A549 (cell line): ENCODE measurements around the gene FXYD7.

Experiments
- HOXA7 ChIP-seq: fragments of 250-450 bp; sonication (Bioruptor Pico); IDR thresholded peaks from 2 replicates; pipeline ENCODE4 v1.5.0; 2020; ENCODE audit warnings: mild to moderate bottlenecking, moderate library complexity
- MAFK ChIP-seq: fragments of 450-650 bp; IDR thresholded peaks from 2 replicates; pipeline ENCODE4 v1.6.1; 2014; ENCODE audit not compliant: partially characterized antibody
- TF ChIP-seq, protein P1 (sequence below): fragments of >200 bp; sonication (Bioruptor Twin); formaldehyde crosslinking; IDR thresholded peaks from 3 replicates; pipeline ENCODE4 v1.5.1; 2016
- TF ChIP-seq, protein P2 (sequence below): fragments of 200-600 bp; sonication (generic); IDR thresholded peaks from 2 replicates; pipeline ENCODE4 v1.6.1; 2016; ENCODE audit warnings: antibody characterized with exemption, mild to moderate bottlenecking, moderate library complexity

DNA sequence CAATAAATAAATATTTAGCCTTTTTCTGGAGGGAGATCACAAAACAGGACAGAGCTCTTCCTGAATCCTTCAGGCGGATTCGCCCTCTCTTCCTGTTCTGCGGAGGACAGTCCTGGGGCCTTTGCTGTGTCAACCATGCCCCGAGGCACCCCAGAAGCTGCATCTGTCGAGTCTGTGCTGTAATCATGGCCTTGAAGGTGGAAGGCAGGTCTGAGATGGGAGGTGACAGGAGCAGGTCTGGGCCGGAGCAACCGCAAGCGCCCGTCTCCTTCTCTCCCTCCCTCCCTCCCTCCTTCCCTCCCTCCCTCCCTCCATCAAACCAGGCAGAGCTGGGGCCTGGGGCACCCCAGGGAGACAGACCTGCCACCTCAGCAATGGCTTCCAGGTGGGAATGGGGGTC, 32.1 kb upstream of the FXYD7 start:
- TF ChIP-seq, protein P1, sequence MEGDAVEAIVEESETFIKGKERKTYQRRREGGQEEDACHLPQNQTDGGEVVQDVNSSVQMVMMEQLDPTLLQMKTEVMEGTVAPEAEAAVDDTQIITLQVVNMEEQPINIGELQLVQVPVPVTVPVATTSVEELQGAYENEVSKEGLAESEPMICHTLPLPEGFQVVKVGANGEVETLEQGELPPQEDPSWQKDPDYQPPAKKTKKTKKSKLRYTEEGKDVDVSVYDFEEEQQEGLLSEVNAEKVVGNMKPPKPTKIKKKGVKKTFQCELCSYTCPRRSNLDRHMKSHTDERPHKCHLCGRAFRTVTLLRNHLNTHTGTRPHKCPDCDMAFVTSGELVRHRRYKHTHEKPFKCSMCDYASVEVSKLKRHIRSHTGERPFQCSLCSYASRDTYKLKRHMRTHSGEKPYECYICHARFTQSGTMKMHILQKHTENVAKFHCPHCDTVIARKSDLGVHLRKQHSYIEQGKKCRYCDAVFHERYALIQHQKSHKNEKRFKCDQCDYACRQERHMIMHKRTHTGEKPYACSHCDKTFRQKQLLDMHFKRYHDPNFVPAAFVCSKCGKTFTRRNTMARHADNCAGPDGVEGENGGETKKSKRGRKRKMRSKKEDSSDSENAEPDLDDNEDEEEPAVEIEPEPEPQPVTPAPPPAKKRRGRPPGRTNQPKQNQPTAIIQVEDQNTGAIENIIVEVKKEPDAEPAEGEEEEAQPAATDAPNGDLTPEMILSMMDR = no peak
- no peak for TF ChIP-seq MAFK
- TF ChIP-seq HOXA7 = no peak
- TF ChIP-seq, protein P2, sequence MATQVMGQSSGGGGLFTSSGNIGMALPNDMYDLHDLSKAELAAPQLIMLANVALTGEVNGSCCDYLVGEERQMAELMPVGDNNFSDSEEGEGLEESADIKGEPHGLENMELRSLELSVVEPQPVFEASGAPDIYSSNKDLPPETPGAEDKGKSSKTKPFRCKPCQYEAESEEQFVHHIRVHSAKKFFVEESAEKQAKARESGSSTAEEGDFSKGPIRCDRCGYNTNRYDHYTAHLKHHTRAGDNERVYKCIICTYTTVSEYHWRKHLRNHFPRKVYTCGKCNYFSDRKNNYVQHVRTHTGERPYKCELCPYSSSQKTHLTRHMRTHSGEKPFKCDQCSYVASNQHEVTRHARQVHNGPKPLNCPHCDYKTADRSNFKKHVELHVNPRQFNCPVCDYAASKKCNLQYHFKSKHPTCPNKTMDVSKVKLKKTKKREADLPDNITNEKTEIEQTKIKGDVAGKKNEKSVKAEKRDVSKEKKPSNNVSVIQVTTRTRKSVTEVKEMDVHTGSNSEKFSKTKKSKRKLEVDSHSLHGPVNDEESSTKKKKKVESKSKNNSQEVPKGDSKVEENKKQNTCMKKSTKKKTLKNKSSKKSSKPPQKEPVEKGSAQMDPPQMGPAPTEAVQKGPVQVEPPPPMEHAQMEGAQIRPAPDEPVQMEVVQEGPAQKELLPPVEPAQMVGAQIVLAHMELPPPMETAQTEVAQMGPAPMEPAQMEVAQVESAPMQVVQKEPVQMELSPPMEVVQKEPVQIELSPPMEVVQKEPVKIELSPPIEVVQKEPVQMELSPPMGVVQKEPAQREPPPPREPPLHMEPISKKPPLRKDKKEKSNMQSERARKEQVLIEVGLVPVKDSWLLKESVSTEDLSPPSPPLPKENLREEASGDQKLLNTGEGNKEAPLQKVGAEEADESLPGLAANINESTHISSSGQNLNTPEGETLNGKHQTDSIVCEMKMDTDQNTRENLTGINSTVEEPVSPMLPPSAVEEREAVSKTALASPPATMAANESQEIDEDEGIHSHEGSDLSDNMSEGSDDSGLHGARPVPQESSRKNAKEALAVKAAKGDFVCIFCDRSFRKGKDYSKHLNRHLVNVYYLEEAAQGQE = no peak
